Right renal cortex interstitium (tissue), 3 donors: ENCODE results near the gene SCAI. TPM values are rescaled to one million over a fixed set of nuclear protein-coding genes. Genes with fewer than 3 reads are reported as not detected.
"Not testable (repeated sequence)": the region's sequence is repeated elsewhere in the genome, so short reads cannot be mapped to it uniquely, and the experiment has no call there.

ENCODE experiments used
- DNase-seq, 3 donors: peaks; one replicate each; pipeline ENCODE4 v3.0.0-alpha.2; 2013; ENCODE audit warnings: low read depth in 3 of 3, low spot score in 2 of 3
- polyA plus RNA-seq, 3 donors: library from polyadenylated mRNA; unstranded; fragments of 120-200 nt; gene quantifications; one replicate each; pipeline ENCODE4 v1.2.1, GENCODE V29; 2013; ENCODE audit not compliant: insufficient read length in 3 of 3

The SCAI gene
- polyA plus RNA-seq, 3 donors = 9.5 to 10.7 (median 9.9) TPM

- not testable (repeated sequence) for DNase-seq
Observed at GRCh38 chr9:125108541-125108940, 34.8 kb downstream of the SCAI start.

- no peak for DNase-seq
Observed at GRCh38 chr9:125106285-125106893, 36.9 kb downstream of the SCAI start.

- no peak for DNase-seq
Observed at GRCh38 chr9:125103770-125104460, 39.4 kb downstream of the SCAI start.

GRCh38 chr9:125103021-125103420, 40.3 kb downstream of the SCAI start:
- no peak for DNase-seq

- DNase-seq = no peak
Observed at GRCh38 chr9:125100822-125101221, 42.5 kb downstream of the SCAI start.

- DNase-seq = no peak
Observed at GRCh38 chr9:125099816-125100215, 43.5 kb downstream of the SCAI start.

- no peak for DNase-seq
Observed at GRCh38 chr9:125095821-125096443, 47.4 kb downstream of the SCAI start.

- no peak for DNase-seq
Observed at GRCh38 chr9:125091121-125091520, 52.2 kb downstream of the SCAI start.

GRCh38 chr9:125089331-125089730, 54.0 kb downstream of the SCAI start:
- no peak for DNase-seq

- DNase-seq = no peak
Observed at GRCh38 chr9:125088752-125089151, 54.6 kb downstream of the SCAI start.

- no peak for DNase-seq
Observed at GRCh38 chr9:125085703-125086477, 57.4 kb downstream of the SCAI start.

- DNase-seq = not testable (repeated sequence)
Observed at GRCh38 chr9:125082197-125082596, 61.1 kb downstream of the SCAI start.

- DNase-seq = not testable (repeated sequence)
Observed at GRCh38 chr9:125080797-125081196, 62.5 kb downstream of the SCAI start.

GRCh38 chr9:125079931-125080330, 63.4 kb downstream of the SCAI start:
- DNase-seq = no peak

- no peak for DNase-seq
Observed at GRCh38 chr9:125075997-125076396, 67.3 kb downstream of the SCAI start.

- DNase-seq = no peak
Observed at GRCh38 chr9:125074976-125075375, 68.4 kb downstream of the SCAI start.

- DNase-seq = no peak
Observed at GRCh38 chr9:125066839-125067619, 76.3 kb downstream of the SCAI start.

- DNase-seq = no peak
Observed at GRCh38 chr9:125061391-125061790, 81.9 kb downstream of the SCAI start.

GRCh38 chr9:125049212-125050049, 93.9 kb downstream of the SCAI start:
- no peak for DNase-seq

GRCh38 chr9:125043631-125044030, 99.7 kb downstream of the SCAI start:
- no peak for DNase-seq
